Measurements from ENCODE around the gene MBP. TPM values are rescaled to one million over a fixed set of nuclear protein-coding genes. Genes with fewer than 3 reads are reported as not detected.

Gene MBP
- total and polyA plus RNA-seq, 10 donors: 11.1 to 96.0 (median 70.8) TPM

DNA sequence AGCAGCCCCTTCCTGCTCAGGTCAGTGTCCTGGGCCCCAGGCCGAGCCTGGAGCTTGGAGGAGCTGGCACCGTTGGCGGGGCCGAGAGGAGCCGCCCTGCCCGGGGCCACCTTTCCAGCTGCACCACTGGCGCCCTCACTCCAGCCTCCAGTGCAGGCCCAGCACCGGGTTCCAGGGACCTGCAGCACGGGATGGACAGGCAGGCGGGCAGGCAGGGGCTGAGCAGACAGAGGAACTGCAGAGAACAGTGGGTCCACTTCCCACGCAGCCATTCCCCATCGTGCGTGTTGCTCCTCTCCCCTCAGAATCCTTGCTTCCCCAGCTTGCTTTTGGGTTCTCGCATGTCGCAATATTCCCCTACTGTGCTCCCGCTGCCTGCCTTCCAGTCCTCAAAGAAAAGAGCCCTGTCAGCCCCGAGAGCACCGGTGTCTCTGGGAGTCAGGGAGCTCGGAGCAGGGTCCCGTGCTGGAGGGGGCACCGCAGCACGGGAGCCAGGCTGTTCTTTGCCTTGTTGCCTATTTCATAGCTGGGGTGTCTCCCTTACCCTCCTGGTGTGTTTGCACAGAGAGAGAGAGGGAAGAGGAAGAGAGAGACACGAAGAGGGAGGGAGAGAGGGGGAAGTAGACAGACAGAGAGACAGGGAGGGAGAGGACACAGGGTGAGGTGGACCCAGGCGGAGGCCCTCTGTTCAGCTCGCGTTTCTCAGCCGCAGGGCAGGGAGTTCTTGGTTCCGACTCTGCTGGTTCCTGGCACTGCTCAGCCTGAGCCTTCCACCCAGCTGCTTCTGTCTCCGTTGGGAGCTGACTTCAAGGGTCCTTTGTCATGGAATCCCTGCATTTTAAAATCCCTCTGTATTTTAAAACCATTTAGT, 126.0 kb downstream of the MBP start:
- no peaks in the 10 kb centered on the region for H3K9me3 ChIP-seq
- peak overlapping the region in 4 of 8 donors; percentile 33 to 75 (median 63) for H3K27ac ChIP-seq
- TF ChIP-seq, protein P1, sequence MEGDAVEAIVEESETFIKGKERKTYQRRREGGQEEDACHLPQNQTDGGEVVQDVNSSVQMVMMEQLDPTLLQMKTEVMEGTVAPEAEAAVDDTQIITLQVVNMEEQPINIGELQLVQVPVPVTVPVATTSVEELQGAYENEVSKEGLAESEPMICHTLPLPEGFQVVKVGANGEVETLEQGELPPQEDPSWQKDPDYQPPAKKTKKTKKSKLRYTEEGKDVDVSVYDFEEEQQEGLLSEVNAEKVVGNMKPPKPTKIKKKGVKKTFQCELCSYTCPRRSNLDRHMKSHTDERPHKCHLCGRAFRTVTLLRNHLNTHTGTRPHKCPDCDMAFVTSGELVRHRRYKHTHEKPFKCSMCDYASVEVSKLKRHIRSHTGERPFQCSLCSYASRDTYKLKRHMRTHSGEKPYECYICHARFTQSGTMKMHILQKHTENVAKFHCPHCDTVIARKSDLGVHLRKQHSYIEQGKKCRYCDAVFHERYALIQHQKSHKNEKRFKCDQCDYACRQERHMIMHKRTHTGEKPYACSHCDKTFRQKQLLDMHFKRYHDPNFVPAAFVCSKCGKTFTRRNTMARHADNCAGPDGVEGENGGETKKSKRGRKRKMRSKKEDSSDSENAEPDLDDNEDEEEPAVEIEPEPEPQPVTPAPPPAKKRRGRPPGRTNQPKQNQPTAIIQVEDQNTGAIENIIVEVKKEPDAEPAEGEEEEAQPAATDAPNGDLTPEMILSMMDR (IDR thresholded peaks at IDR 0.05 in 8 of 11, conservative IDR thresholded peaks at IDR 0.05 in 3 of 11): no peak
- TF ChIP-seq POLR2AphosphoS5 (IDR thresholded peaks at IDR 0.05): peak in 1 of 3 donors; percentile 55
- peaks cover 0 to 45% (median 5%) of the 10 kb centered on the region in 6 donors for H3K36me3 ChIP-seq
- H3K4me3 ChIP-seq: no peak overlapping the region
- peaks cover 0 to 56% (median 29%) of the 10 kb centered on the region in 6 donors for H3K4me1 ChIP-seq
- intact Hi-C loops (cut with DNase I; ENCODE audit: low total_unique reads): no loop called here
- peaks cover 0 to 4% (median 0%) of the 10 kb centered on the region in 7 donors for H3K27me3 ChIP-seq (replicated peaks in 1 of 7)
- no peak for DNase-seq
- 70 to 87% (median 78%) methylated on average over 21 to 29 of the region's 29 CpGs for WGBS, 5 donors

DNA sequence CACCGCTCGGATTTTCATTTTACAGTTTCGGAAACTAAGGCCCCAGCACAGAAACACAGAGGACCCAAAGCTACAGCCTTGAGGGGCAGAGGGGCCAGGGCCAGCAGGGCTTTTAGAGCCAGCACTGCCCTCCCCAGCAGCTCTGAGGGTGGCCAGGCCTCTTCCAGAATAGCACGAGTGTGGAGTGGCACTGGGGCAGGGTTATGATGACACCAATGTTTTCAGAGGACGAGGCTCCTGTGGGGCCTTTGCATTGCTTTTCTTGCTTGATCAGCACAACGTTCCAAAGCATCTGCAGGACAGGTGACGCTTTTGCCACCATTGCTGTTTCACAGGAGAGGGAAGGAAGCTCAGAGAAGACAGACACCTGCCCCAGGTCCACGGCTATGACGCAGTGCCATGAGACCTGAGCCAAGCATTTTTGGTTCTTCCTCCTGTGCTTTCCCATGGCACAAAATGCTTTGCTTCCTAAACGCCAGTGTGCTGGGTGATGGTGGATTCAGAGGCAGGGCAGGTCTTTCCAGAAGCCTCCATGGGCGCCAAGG, 126.9 kb downstream of the MBP start:
- intact Hi-C loops (cut with DNase I; ENCODE audit: low total_unique reads): no loop called here
- no peak for TF ChIP-seq POLR2AphosphoS5 (IDR thresholded peaks at IDR 0.05)
- TF ChIP-seq POLR2A (IDR thresholded peaks at IDR 0.05): no peak
- TF ChIP-seq, protein P1 (IDR thresholded peaks at IDR 0.05 in 8 of 11, conservative IDR thresholded peaks at IDR 0.05 in 3 of 11): no peak

DNA sequence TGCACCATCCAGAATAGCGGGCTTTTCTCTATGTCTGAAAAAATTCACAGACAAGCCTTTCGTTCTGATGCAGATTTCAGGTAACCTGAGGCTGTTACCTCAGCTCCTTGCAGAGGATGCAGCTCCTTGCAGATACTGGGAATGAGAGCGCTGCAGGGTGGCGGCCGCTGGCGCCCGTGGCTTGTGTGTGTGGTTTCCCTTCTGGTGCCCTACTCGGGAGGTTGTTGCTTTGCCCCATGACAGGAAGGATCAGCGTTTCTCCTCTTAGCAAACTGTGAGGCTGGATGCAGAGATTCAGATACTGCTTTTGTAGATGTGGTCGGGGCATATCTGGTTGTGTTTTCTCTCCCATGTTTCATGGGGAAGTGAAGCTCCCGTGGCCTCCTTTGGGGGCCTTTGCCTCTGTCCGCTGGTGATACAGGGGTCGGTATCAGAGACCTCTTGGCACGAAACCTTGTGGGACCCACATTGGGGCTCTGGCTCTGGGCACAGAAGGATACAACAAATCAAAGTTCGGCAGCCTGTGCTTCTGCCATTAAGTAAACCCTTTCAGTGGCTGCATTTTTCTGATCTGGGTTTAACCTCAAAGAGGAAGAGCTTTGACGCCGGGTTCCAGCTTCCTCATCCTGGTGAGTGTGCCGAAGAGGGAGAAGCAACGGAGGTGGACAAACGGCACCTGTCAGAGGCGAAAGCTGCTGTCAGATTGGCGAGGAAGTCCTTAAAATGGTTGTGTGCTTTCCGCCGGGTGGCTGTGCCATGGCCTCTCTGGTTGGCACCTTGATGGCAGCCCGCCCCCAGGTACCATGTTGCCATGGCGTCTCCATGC, 127.8 kb downstream of the MBP start:
- intact Hi-C loops (cut with DNase I; ENCODE audit: low total_unique reads): loop anchor here (5.0 kb wide), 2 partner anchors 48 to 208 kb away; no protein-coding TSS in a partner anchor
- H3K4me3 ChIP-seq: peak overlapping the region in 4 of 8 donors; percentile 11 to 47 (median 19)
- peaks cover 8 to 63% (median 34%) of the 10 kb centered on the region in 6 donors for H3K4me1 ChIP-seq
- peaks cover 0 to 2% (median 0%) of the 10 kb centered on the region in 7 donors for H3K27me3 ChIP-seq (replicated peaks in 1 of 7)
- TF ChIP-seq, protein P1 (IDR thresholded peaks at IDR 0.05 in 8 of 11, conservative IDR thresholded peaks at IDR 0.05 in 3 of 11): no peak
- peak in 1 of 3 donors; percentile 35 for TF ChIP-seq POLR2AphosphoS5 (IDR thresholded peaks at IDR 0.05)
- H3K27ac ChIP-seq: peak overlapping the region in 6 of 8 donors; percentile 20 to 77 (median 59)
- H3K36me3 ChIP-seq: peaks cover 0 to 27% (median 2%) of the 10 kb centered on the region in 6 donors
- 27 to 55% (median 36%) methylated on average over 15 to 26 of the region's 26 CpGs for WGBS, 5 donors
- no peaks in the 10 kb centered on the region for H3K9me3 ChIP-seq
- peak; percentile 88 for DNase-seq

More for the DNA sequence above, 126.9 kb downstream of the MBP start:
- no peak for DNase-seq
- H3K4me3 ChIP-seq: no peak overlapping the region
- H3K4me1 ChIP-seq: peaks cover under 1 to 59% (median 28%) of the 10 kb centered on the region in 6 donors
- 78 to 88% (median 83%) methylated on average over 11 of the region's 11 CpGs for WGBS, 5 donors
- peak overlapping the region in 4 of 8 donors; percentile 2 to 77 (median 72) for H3K27ac ChIP-seq
- peaks cover 0 to 36% (median 2%) of the 10 kb centered on the region in 6 donors for H3K36me3 ChIP-seq
- peaks cover 0 to 4% (median 0%) of the 10 kb centered on the region in 7 donors for H3K27me3 ChIP-seq (replicated peaks in 1 of 7)
- H3K9me3 ChIP-seq: no peaks in the 10 kb centered on the region

Measured in spleen (tissue), 11 donors.